Lower leg skin (tissue), 4 donors: ENCODE results near the gene NR4A2. TPM values are rescaled to one million over a fixed set of nuclear protein-coding genes. Genes with fewer than 3 reads are reported as not detected.

Experiments
- DNase-seq, 2 donors: peaks; one replicate each; pipeline ENCODE4 v3.0.0-alpha.2; 2019; ENCODE audit warnings: low spot score in 2 of 2
- H3K4me3 ChIP-seq: fragments of 200-600 bp; sonication (generic); 2 replicates; pipeline ENCODE4 v1.5.1; 2017; ENCODE audit warnings: mild to moderate bottlenecking, low read depth; ENCODE audit not compliant: poor library complexity, severe bottlenecking
- POLR2A ChIP-seq, 2 donors: fragments of 450-650 bp; IDR thresholded peaks; one replicate each; pipeline ENCODE4 v1.6.1; 2016 to 2017; ENCODE audit warnings: antibody characterized with exemption in 2 of 2, mild to moderate bottlenecking in 1 of 2, moderate library complexity in 1 of 2
- WGBS, 2 donors: methylation state at CpG; one replicate each; pipeline ENCODE4 v1.1.5; 2018; 5-methylcytosine and 5-hydroxymethylcytosine counted together
- intact Hi-C: fragments of 100-400 bp; cut with DNase I; formaldehyde crosslinking; loops from one replicate; pipeline ENCODE4 v1.15.0; 2023; ENCODE audit warnings: low total_unique reads
- total RNA-seq, 4 donors: library from RNA; depleted of rRNA; stranded (reverse); fragments of >200 nt; gene quantifications; one replicate each; pipeline ENCODE4 v1.1.0, GENCODE V29; 2016
- TF ChIP-seq, protein P1 (sequence below), 3 donors: fragments of 450-650 bp; IDR thresholded peaks; one replicate each; pipeline ENCODE4 v1.5.1; 2016; ENCODE audit warnings: antibody characterized with exemption in 3 of 3, mild to moderate bottlenecking in 3 of 3, moderate library complexity in 2 of 3

Gene NR4A2
- total RNA-seq, 4 donors from 2014 or later, result 1.8 to 11.6 (median 5.2) TPM

DNA sequence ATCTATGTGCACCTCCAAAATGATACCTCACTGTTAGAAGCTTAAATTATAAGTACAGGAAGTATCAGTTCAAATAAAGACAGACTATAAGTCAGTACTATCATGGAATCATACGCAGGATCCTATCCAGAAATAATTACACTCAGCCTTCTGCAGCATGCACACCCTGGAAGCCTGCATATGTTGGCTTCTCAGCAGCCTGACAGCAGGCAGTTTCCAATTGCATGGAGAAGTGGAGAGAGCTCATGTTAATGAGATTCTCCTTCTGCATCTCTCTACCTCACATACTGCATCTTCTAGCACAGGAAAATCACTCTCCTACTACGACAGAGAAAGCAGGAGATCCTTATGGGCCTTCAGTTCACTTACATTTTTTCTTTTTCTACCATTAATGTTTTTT lies 20.5 kb downstream of the NR4A2 start:
- 72 to 79% methylated on average over 2 of the region's 2 CpGs for WGBS, 2 donors
- no peak for DNase-seq
- intact Hi-C loops, result no loop called here
- H3K4me3 ChIP-seq, result no peak overlapping the region
- TF ChIP-seq POLR2A (IDR thresholded peaks at IDR 0.05), result no peak
- TF ChIP-seq, protein P1, sequence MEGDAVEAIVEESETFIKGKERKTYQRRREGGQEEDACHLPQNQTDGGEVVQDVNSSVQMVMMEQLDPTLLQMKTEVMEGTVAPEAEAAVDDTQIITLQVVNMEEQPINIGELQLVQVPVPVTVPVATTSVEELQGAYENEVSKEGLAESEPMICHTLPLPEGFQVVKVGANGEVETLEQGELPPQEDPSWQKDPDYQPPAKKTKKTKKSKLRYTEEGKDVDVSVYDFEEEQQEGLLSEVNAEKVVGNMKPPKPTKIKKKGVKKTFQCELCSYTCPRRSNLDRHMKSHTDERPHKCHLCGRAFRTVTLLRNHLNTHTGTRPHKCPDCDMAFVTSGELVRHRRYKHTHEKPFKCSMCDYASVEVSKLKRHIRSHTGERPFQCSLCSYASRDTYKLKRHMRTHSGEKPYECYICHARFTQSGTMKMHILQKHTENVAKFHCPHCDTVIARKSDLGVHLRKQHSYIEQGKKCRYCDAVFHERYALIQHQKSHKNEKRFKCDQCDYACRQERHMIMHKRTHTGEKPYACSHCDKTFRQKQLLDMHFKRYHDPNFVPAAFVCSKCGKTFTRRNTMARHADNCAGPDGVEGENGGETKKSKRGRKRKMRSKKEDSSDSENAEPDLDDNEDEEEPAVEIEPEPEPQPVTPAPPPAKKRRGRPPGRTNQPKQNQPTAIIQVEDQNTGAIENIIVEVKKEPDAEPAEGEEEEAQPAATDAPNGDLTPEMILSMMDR (IDR thresholded peaks at IDR 0.05), result no peak

DNA sequence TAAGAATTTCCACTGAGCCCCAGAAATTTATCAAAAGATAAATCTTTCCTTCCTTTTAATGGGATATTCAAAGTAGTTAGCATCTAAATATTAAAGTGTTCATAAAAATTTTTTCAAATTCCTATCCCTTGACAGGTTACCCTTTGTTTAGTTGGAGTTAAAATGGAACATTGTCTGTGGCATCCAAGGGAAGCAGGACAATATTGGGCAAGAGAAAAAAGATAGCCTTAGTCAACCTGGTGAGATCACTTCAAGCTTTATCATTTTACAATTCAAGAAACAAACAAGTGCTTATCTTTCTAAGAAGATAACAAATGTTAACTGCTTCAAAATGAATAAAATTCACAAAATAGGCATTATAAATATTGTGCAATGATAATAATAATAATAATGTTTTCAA lies 21.7 kb downstream of the NR4A2 start:
- no peak for DNase-seq
- H3K4me3 ChIP-seq, result no peak overlapping the region
- intact Hi-C loops, result no loop called here
- TF ChIP-seq POLR2A (IDR thresholded peaks at IDR 0.05), result no peak
- TF ChIP-seq, protein P1 (IDR thresholded peaks at IDR 0.05), result no peak

DNA sequence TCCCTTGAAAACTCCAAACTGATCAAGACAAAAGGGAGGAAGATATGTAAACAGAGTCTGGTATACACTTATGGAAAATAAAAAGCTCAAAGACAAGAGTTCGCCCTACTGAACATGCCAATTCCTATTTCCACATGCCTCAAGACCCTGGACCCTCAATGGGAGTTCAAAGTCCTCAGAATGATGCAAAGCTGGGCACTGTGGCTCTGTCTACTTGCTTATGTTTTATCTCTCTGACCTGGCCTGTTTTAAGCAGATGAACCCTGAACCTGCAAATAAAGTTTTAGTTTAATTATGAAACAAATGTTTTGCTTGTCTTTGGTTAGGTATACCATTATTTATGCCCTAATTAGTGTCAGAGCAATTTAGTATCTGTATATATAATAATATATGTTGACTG lies 22.6 kb downstream of the NR4A2 start:
- no peak for DNase-seq
- no peak for TF ChIP-seq POLR2A (IDR thresholded peaks at IDR 0.05)
- TF ChIP-seq, protein P1 (IDR thresholded peaks at IDR 0.05), result no peak
- WGBS, 2 donors, result 97 to 100% methylated on average over 1 of the region's 1 CpG
- H3K4me3 ChIP-seq, result no peak overlapping the region
- intact Hi-C loops, result no loop called here

DNA sequence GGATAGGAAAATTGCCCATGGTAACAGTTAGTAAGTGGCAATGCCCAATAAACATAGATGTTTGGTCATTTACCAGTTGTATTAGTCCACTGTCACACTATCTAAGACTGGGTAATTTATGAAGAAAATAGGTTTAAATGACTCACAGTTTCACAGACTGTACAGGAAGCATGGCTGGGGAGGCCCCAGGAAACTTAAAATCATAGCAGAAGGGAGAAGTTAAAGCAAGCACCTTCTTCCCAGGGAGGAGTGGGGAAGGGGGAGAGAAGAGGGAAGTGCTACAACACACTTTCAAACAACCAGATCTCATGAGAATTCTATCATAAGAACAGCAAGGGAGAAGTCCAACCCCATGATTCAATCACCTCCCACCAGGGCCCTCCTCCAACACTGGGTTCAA lies 23.4 kb downstream of the NR4A2 start:
- TF ChIP-seq POLR2A (IDR thresholded peaks at IDR 0.05), result no peak
- TF ChIP-seq, protein P1 (IDR thresholded peaks at IDR 0.05), result no peak
- no peak for DNase-seq
- H3K4me3 ChIP-seq, result no peak overlapping the region
- intact Hi-C loops, result no loop called here

DNA sequence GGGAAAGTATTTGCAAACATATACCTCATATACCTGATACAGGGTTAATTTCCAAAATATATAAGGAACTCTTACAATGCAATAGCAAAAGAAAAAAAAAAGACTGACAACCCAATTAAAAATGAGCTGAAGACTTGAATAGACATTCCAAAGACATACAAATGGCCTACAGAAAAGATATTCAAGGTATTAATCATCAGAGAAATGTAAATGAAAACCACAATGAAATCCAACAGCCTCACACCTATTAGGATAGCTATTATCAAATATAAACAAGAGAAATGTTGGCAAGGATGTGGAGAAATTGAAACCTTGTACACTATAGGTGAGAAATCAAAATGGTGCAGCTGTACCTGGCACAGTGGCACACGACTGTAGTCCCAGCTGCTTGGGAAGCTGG lies 25.7 kb downstream of the NR4A2 start:
- TF ChIP-seq POLR2A (IDR thresholded peaks at IDR 0.05), result no peak
- TF ChIP-seq, protein P1 (IDR thresholded peaks at IDR 0.05), result no peak
- DNase-seq, result no peak
- WGBS, 2 donors, result 67% methylated on average over 1 of the region's 1 CpG
- intact Hi-C loops, result no loop called here
- no peak overlapping the region for H3K4me3 ChIP-seq

DNA sequence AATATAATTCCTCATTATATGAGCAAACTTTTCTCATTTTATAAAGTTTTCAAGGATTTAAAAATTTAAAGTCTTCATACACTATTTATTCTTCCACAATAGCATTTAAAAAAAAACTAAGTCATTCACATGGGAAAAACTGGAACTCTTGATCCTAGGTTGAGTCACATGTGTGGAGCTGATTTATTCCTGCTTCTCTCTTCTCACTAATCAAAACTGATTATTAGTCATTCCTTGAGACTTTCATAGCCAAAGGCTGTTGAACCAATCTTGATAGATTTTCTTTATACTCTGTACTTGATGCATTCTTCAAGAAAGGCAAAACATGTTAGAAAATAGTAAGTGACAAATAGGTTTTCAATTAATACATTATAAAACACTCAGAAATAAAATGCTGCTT lies 27.4 kb downstream of the NR4A2 start:
- H3K4me3 ChIP-seq, result no peak overlapping the region
- TF ChIP-seq POLR2A (IDR thresholded peaks at IDR 0.05), result no peak
- TF ChIP-seq, protein P1 (IDR thresholded peaks at IDR 0.05), result no peak
- intact Hi-C loops, result no loop called here
- DNase-seq, result no peak
